Measurements from ENCODE around the gene HOATZ. TPM values are rescaled to one million over a fixed set of nuclear protein-coding genes. Genes with fewer than 3 reads are reported as not detected.
A peak's percentile ranks its signal among the peaks of the same experiment; 100 is the strongest.

HOATZ gene
- total and polyA plus RNA-seq, 2 donors = not detected

DNA sequence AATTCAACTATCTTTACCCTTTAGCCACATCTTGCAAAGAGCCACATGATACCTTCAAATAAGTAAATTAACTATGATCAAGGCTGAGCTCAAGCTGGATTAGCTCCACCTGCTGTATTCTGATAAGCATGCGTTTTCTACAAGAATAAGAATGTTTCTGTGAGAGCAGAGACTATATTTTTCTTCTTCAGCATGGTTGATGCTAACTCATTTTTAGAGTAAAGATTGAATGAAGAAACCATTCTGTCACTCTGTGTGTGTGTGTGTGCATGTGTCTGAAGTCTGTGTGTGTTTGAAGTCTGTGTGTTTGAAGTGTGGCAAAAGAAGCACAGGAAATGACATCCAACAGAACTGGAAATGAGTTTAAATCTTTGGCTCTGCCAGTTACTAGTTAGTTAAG lies 14.0 kb downstream of the HOATZ start:
- Histone ChIP-seq H3K4me3 (ENCODE audit: low read depth, low read length) (no peak overlapping the region), H3K36me3 (ENCODE audit: insufficient read depth) (no peaks in the 10 kb centered on the region), H3K27ac (ENCODE audit: low read depth) (no peak overlapping the region), H3K4me1 (ENCODE audit: insufficient read depth) (no peaks in the 10 kb centered on the region)
- DNase-seq (ENCODE audit: extremely low spot score) = no peak
- 46% methylated on average over 1 of the region's 1 CpG for WGBS

DNA sequence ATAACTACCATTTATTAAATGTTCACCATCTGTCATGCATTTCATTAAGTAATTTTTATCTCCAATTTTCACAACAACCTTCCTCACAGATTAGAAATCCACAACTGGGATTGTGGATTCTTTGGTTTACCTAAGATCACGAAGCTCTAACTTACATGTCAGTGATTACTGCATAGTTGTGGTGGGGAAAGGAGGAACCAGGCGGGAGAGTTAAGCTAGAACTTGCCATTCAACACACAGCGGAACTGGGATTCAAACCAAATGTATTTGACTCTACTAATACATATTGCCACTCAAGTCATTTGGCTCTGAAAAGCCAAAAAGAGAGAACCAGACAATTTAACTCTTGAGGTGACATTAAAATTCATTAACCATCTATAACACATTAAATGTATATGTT lies 15.5 kb downstream of the HOATZ start:
- no peak overlapping the region for H3K27ac ChIP-seq (ENCODE audit: low read depth)
- no peak overlapping the region for H3K4me3 ChIP-seq (ENCODE audit: low read depth, low read length)
- DNase-seq (ENCODE audit: extremely low spot score) = no peak
- H3K4me1 ChIP-seq (ENCODE audit: insufficient read depth) = no peaks in the 10 kb centered on the region
- no peaks in the 10 kb centered on the region for H3K36me3 ChIP-seq (ENCODE audit: insufficient read depth)
- 72% methylated on average over 3 of the region's 3 CpGs for WGBS

DNA sequence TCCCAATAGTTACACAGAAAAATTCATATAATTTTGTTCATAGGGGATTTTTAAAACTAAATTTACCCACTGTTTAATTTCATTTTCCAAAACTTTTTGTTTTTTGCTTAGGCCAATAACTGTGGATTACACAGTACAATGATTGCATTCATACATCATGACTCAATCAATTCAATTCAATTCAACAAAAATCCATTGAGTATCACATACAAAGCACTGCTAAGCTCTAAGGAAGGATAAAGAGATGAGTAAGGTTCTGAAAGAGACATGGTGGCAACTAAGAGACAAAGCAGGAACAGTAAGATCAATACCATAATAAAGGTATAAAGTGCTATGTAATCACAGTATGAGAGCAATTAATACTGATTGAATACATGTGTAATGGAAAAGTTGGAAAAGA lies 16.6 kb downstream of the HOATZ start:
- no peaks in the 10 kb centered on the region for H3K36me3 ChIP-seq (ENCODE audit: insufficient read depth)
- H3K27ac ChIP-seq (ENCODE audit: low read depth) = no peak overlapping the region
- no peaks in the 10 kb centered on the region for H3K4me1 ChIP-seq (ENCODE audit: insufficient read depth)
- H3K4me3 ChIP-seq (ENCODE audit: low read depth, low read length) = no peak overlapping the region
- no peak for DNase-seq (ENCODE audit: extremely low spot score)

DNA sequence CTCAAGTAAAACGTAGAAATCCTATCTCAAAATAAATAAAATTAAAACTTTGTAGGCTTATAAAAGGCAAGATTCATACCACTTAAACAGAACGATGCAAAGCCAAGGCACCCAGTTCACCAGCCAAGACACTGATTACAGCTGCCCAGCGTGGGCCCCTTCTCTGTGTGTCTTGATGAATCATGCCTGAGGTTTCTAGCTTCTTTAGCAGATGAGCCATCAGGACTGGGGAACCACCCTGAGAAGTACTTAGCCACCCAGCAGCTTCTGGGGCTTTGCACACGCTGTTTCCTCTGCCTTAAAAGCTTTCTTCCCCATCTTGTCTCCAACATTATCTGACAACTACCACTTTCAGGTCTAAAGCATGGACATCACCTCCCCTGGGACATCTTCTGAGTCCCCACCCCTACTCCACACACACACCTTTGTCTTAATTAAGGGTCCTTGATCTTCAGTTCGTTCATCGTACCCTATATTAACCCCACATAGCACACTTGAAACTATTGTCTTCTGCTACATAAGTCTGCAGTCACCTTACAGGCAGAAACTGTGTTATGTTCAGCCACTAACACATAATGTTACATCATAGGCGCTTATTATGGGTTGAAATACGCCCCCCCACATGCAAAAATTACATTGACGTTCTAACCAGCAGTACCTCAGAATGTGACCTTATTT lies 17.2 kb downstream of the HOATZ start:
- WGBS = 67% methylated on average over 9 of the region's 9 CpGs
- H3K27ac ChIP-seq (ENCODE audit: low read depth) = no peak overlapping the region
- no peak overlapping the region for H3K4me3 ChIP-seq (ENCODE audit: low read depth, low read length)
- DNase-seq (ENCODE audit: extremely low spot score) = no peak
- H3K4me1 ChIP-seq (ENCODE audit: insufficient read depth) = no peaks in the 10 kb centered on the region
- no peaks in the 10 kb centered on the region for H3K36me3 ChIP-seq (ENCODE audit: insufficient read depth)

DNA sequence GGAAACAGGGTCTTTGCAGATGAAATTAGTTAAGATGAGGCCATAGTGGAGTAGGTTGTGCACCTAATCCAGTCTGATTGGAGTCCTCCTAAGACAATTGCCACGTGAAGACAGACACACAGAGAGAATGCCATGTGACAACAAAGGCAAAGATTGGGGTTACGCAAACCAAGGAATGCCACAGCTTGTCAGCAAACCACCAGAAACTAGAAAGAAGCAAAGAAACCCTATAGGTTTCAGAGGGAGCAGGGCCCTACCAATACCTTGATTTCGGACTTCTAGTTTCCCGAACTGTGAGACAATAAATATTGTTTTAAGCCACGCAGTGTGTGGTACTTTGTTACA lies 17.8 kb downstream of the HOATZ start:
- no peaks in the 10 kb centered on the region for H3K4me1 ChIP-seq (ENCODE audit: insufficient read depth)
- 86% methylated on average over 5 of the region's 5 CpGs for WGBS
- no peak for DNase-seq (ENCODE audit: extremely low spot score)
- no peaks in the 10 kb centered on the region for H3K36me3 ChIP-seq (ENCODE audit: insufficient read depth)
- H3K27ac ChIP-seq (ENCODE audit: low read depth) = no peak overlapping the region
- H3K4me3 ChIP-seq (ENCODE audit: low read depth, low read length) = no peak overlapping the region

DNA sequence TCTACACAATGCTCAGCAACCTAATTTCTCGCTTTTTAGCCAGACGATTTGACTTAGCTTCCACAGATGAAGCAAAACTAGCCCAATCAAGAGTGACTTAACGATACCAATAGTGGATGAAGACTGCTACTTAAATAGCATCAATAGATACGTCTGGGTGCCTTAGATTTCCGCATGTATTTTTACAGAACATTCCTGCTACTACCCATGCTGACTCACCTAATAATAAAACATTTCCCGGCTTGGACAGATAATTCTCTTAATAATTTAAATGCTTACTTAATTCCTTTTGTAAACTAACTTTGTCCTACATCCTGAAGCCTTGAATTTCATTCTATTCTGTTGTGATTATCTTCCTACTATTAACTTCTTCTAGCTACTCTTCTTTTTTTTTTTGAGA lies 20.7 kb downstream of the HOATZ start:
- Histone ChIP-seq H3K36me3 (ENCODE audit: insufficient read depth) (no peaks in the 10 kb centered on the region), H3K27ac (ENCODE audit: low read depth) (no peak overlapping the region), H3K4me3 (ENCODE audit: low read depth, low read length) (no peak overlapping the region), H3K4me1 (ENCODE audit: insufficient read depth) (no peaks in the 10 kb centered on the region)
- 65% methylated on average over 6 of the region's 6 CpGs for WGBS
- no peak for DNase-seq (ENCODE audit: extremely low spot score)

DNA sequence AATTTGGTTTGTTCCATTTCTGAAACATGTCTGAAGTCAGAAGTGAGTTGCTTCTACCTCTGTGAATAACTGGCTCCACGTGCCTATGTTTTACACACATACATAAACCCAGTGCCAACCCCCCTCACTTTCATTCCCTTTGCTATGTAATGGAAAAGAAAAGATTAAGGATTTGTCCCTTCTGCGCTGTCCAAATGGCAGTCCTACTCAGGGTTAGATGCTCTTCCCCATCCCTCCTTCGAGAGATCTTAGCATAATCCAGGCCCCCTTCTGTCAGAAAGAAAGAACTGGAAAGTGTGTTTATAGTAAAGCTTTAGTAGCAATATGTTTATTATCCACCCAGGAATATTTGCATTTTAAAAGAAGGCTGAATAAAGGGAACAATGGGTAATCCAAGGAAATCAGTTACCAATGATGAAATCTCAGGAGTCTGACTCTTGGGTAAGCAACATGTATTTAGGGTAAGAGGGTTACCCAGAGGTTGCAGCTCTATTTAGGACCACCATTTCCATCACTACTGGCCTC lies 22.8 kb downstream of the HOATZ start:
- no peaks in the 10 kb centered on the region for H3K4me1 ChIP-seq (ENCODE audit: insufficient read depth)
- H3K27ac ChIP-seq (ENCODE audit: low read depth) = no peak overlapping the region
- 74% methylated on average over 3 of the region's 3 CpGs for WGBS
- DNase-seq (ENCODE audit: extremely low spot score) = no peak
- no peak overlapping the region for H3K4me3 ChIP-seq (ENCODE audit: low read depth, low read length)
- no peaks in the 10 kb centered on the region for H3K36me3 ChIP-seq (ENCODE audit: insufficient read depth)

DNA sequence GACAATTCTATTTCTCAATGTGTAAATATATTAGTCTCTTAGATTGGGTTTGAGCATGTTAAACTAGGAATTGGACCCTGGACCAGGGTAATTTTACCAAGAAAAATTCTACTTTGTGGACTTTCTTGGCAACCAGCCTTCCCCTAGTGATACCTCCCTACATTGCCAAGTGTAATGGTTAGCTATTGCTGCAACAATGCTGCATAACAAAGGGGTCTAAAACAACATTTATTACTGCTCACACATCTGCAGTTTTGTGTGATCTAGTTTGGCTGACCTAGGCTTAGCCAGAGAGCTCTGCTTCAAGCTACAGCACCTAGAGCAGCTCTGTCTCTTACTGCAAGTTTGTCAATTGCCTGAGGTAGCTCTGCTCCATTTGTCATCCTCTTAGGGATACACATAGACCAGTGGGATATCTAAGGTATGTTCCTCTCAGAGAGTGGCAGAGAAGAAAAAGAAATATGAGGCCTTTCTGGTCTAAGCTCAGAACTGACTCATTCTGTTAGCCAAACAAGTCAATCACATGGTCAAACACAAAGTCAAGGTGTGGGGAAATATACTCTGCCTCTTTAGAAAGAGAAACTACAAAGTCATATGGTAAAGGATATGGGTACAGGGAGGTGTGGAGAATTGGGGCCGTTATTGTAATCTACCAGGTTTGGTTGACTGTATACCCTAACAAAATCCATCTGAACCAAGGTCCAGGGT lies 24.0 kb downstream of the HOATZ start:
- no peak for DNase-seq (ENCODE audit: extremely low spot score)
- H3K4me1 ChIP-seq (ENCODE audit: insufficient read depth) = no peaks in the 10 kb centered on the region
- no peak overlapping the region for H3K27ac ChIP-seq (ENCODE audit: low read depth)
- 92% methylated on average over 1 of the region's 1 CpG for WGBS
- no peak overlapping the region for H3K4me3 ChIP-seq (ENCODE audit: low read depth, low read length)
- no peaks in the 10 kb centered on the region for H3K36me3 ChIP-seq (ENCODE audit: insufficient read depth)

DNA sequence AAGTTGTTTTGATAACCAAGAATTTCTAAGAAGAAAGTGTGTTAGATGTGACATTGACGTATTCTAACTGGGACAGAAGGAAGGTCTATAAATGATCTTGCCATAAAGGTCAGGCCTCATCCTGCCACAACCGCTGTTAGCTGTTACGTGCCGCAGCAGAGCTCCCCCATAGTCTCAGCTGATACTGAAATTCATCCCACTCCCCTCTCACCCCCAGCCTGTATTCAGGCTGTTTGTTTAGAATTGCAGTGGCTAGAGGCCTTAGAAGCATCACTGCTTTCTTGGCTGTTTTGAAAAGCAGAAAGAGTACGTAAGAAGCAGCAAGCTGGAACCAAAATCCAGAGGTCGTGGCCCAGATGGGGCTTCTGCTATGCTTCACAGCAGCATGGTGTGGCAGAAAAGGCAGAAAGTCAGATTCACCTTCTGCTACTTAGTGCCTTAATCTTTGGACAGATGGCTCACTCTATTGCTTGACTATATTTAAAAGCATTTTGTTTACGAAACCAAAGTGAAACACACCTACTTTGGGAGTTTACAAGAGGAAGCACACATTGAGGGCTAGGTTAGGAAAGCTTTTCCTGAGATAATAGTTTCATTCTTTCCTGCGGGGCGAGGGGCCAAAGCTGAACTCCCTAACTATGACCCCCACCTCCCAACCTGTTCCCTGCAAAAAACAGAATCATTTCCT lies 25.0 kb downstream of the HOATZ start:
- Histone ChIP-seq H3K4me1 (ENCODE audit: insufficient read depth) (no peaks in the 10 kb centered on the region), H3K27ac (ENCODE audit: low read depth) (no peak overlapping the region), H3K4me3 (ENCODE audit: low read depth, low read length) (peak overlapping the region; percentile 45), H3K36me3 (ENCODE audit: insufficient read depth) (no peaks in the 10 kb centered on the region)
- 78% methylated on average over 9 of the region's 9 CpGs for WGBS
- DNase-seq (ENCODE audit: extremely low spot score) = no peak

DNA sequence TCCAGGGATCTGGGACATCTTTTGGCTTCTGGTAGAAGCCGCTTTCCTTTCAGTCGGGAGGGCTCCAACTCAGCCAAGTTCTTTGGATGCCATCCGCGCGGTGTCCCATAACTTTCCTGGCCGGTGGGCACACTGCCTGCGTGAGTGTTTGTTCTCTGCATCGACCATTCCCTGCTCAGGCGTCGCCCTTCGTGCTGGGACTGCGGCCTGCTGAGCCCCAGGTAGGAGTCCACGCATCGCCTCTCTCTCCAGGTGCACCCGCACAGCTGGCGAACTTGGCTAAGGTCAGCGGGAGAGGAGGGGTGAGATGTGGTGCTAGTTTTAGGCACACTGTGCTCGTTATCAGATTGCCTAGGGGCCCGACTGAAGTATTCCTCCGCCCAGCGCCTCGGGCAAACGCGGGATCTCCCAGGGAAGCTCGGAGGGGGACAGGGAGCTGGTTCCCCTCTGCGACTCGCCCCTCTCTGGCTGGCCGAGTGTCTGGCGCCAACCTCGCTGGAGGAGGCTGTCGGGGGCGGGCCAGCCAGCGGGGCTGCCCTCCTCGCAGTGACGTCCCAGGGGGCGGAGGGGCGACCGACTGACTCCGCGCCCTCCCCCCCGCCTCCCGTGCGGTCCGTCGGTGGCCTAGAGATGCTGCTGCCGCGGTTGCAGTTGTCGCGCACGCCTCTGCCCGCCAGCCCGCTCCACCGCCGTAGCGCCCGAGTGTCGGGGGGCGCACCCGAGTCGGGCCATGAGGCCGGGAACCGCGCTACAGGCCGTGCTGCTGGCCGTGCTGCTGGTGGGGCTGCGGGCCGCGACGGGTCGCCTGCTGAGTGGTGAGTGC lies 25.7 kb downstream of the HOATZ start, which contains the start of gene LAYN:
LAYN (plus strand) TSS at position 607 of the 823 bp plus-strand sequence; CDS start at position 731, 124 bp downstream.
- peak within 1 kb of the TSS; percentile 28 for H3K27ac ChIP-seq (ENCODE audit: low read depth)
- H3K36me3 ChIP-seq (ENCODE audit: insufficient read depth) = no peaks in the 10 kb centered on the region
- peak within 1 kb of the TSS; percentile 45 for H3K4me3 ChIP-seq (ENCODE audit: low read depth, low read length)
- no peaks in the 10 kb centered on the region for H3K4me1 ChIP-seq (ENCODE audit: insufficient read depth)
- DNase-seq (ENCODE audit: extremely low spot score) = no peak
- WGBS = 3% methylated on average over 70 of the region's 70 CpGs

DNA sequence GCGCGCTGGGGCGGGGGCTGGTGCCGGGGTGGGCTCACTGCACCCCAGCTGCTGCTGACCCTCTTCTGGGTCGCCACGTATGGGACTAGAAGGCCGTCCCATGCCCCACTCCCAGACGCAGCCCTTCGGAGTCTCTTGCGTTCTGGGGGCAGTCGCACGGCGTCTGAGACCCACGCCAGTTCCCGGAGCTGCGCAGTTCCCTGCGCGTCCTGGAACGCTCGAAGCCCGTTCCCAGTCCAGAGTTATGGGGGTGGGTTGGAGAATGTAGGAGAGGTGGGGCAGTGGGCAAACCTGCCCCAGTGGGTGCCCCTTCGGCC lies 26.3 kb downstream of the HOATZ start:
- H3K27ac ChIP-seq (ENCODE audit: low read depth) = no peak overlapping the region
- no peaks in the 10 kb centered on the region for H3K4me1 ChIP-seq (ENCODE audit: insufficient read depth)
- H3K4me3 ChIP-seq (ENCODE audit: low read depth, low read length) = peak overlapping the region; percentile 45
- under 1% methylated on average over 22 of the region's 22 CpGs for WGBS
- DNase-seq (ENCODE audit: extremely low spot score) = no peak
- no peaks in the 10 kb centered on the region for H3K36me3 ChIP-seq (ENCODE audit: insufficient read depth)

DNA sequence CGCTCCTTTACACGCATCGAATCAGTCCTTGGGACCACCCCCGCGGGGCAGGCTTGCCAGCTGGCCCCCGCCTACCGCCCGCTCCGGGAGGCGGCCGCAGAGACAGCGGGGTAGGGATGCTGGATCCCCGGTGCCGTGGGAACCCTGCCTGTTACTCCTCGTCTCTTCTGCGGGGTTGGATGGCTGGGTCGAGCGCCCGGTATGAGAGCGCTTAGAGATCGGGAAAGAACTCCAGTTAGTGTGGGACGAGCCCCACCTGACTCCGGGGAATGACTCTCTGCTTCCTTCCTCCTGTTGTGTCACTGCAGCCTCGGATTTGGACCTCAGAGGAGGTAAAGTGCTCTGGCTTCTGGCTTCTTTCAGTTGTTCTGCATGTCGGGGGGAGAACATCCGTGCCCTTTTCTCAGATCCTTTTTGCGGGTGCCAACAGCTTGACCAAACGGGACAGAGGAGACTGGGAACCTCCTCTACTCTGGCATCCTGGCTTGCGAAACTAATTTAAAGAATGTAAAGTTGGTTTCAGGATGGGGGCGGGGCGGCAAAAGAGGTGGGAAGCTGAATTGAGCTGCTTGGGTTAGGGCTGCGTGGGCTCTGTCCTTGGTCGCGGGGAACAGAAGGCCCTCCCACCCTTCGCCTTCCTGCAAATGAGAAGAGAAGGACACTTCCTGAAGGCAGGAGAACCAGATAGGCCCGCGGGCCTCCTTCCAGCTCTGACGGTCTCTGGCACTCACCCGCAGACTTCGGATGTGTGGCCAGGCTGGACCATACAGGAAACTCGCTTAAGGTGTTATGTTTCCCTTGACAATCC lies 26.9 kb downstream of the HOATZ start:
- no peaks in the 10 kb centered on the region for H3K36me3 ChIP-seq (ENCODE audit: insufficient read depth)
- peak overlapping the region; percentile 45 for H3K4me3 ChIP-seq (ENCODE audit: low read depth, low read length)
- DNase-seq (ENCODE audit: extremely low spot score) = no peak
- 10% methylated on average over 41 of the region's 41 CpGs for WGBS
- H3K27ac ChIP-seq (ENCODE audit: low read depth) = peak overlapping the region; percentile 28
- H3K4me1 ChIP-seq (ENCODE audit: insufficient read depth) = no peaks in the 10 kb centered on the region
